ENCODE measurements around the gene VPS13D.

DNA sequence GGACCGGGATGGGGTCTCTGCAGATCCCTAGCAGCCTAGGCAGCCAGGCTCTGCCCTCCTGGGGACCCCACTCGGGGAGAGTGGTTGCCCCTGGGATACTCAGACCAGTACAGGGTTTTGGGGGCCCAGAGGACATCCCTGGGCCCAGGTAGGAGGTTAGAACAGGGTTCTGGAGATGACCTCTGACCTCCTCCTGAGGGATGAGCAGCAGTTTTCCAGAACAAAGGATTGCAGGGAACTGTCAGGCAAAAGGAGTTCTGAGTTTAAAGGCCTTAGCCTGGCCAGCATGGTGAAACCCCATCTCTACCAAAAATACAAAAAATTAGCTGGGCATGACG is 20.4 kb upstream of the VPS13D start:
- TF ChIP-seq EGR1 (IDR thresholded peaks at IDR 0.05; ENCODE audit: low read depth) (no peak), REST (IDR thresholded peaks at IDR 0.05; ENCODE audit: low read depth) (no peak), CTCF (IDR thresholded peaks at IDR 0.05 in 2 of 3, conservative IDR thresholded peaks at IDR 0.05 in 1 of 3; ENCODE audit: borderline replicate concordance in 1 of 3, insufficient read depth in 1 of 3, low read depth in 2 of 3, low read length in 2 of 3) (no peak), EZH2 (IDR thresholded peaks at IDR 0.05) (no peak), POLR2A (IDR thresholded peaks at IDR 0.05; ENCODE audit: borderline replicate concordance, extremely low read depth, insufficient read depth, insufficient read length) (no peak)
- TF ChIP-seq, protein P1, sequence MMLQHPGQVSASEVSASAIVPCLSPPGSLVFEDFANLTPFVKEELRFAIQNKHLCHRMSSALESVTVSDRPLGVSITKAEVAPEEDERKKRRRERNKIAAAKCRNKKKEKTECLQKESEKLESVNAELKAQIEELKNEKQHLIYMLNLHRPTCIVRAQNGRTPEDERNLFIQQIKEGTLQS (IDR thresholded peaks at IDR 0.05): no peak

Measured in HCT116 (cell line).